ENCODE data around the gene SENP3. TPM values are rescaled to one million over a fixed set of nuclear protein-coding genes. Genes with fewer than 3 reads are reported as not detected.

Gene SENP3
- total RNA-seq, 2 donors from 2014 or later, result 71.5 to 82.3 TPM

GRCh38 chr17:7614425-7615264, 52.9 kb downstream of the SENP3 start, which contains the start of gene FXR2:
Gene FXR2 (minus strand): TSS chr17:7614897. CDS start chr17:7614532, 365 bp downstream.
- peaks cover 22% of the 10 kb centered on the region for H3K4me1 Mint-ChIP-seq
- peak within 1 kb of the TSS; percentile 74 for H3K9ac ChIP-seq (ENCODE audit: extremely low read depth, low read length, poor library complexity, severe bottlenecking)
- H3K9me3 ChIP-seq (ENCODE audit: control insufficient read depth, low read length), result no peaks in the 10 kb centered on the region
- peak within 1 kb of the TSS; percentile 80 for H3K27ac ChIP-seq (ENCODE audit: low read depth, low read length)
- WGBS, 2 experiments (ENCODE audit: insufficient coverage in 1 of 2, insufficient read length in 1 of 2), result 0% methylated on average over 1 to 93 of the region's 93 CpGs
- TF ChIP-seq CTCF (conservative IDR thresholded peaks at IDR 0.05), result peak; percentile 64
- H3K4me3 Mint-ChIP-seq, result peak within 1 kb of the TSS; percentile 80
- H3K36me3 ChIP-seq (ENCODE audit: control insufficient read depth, insufficient read depth, low read length), result peaks cover 14% of the 10 kb centered on the region
- no peaks in the 10 kb centered on the region for H3K9me3 Mint-ChIP-seq
- no peaks in the 10 kb centered on the region for H3K4me1 ChIP-seq (ENCODE audit: control insufficient read depth, insufficient read depth, low read length)
- no peaks in the 10 kb centered on the region for H3K27me3 Mint-ChIP-seq (ENCODE audit: insufficient read depth)
- H3K27ac Mint-ChIP-seq, result peak within 1 kb of the TSS; percentile 89
- peak; percentile 100 for DNase-seq
- H3K27me3 ChIP-seq (ENCODE audit: control insufficient read depth, insufficient read depth, low read length, poor library complexity, severe bottlenecking), result no peaks in the 10 kb centered on the region
- H3K4me3 ChIP-seq (ENCODE audit: low read length), result peak within 1 kb of the TSS; percentile 100
- peaks cover 19% of the 10 kb centered on the region for H3K36me3 Mint-ChIP-seq (ENCODE audit: low read depth)

- Histone ChIP-seq H3K27ac (ENCODE audit: low read depth, low read length) (peak overlapping the region; percentile 68), H3K36me3 (ENCODE audit: control insufficient read depth, insufficient read depth, low read length) (peaks cover 10% of the 10 kb centered on the region), H3K9ac (ENCODE audit: extremely low read depth, low read length, poor library complexity, severe bottlenecking) (no peak overlapping the region), H3K4me1 (ENCODE audit: control insufficient read depth, insufficient read depth, low read length) (no peaks in the 10 kb centered on the region), H3K4me3 (ENCODE audit: low read length) (peak overlapping the region; percentile 70), H3K27me3 (ENCODE audit: control insufficient read depth, insufficient read depth, low read length, poor library complexity, severe bottlenecking) (no peaks in the 10 kb centered on the region), H3K9me3 (ENCODE audit: control insufficient read depth, low read length) (no peaks in the 10 kb centered on the region)
- H3K27ac Mint-ChIP-seq, result peak overlapping the region; percentile 89
- no peaks in the 10 kb centered on the region for H3K9me3 Mint-ChIP-seq
- no peak for TF ChIP-seq CTCF (conservative IDR thresholded peaks at IDR 0.05)
- no peak for DNase-seq
- H3K4me3 Mint-ChIP-seq, result peak overlapping the region; percentile 80
- H3K36me3 Mint-ChIP-seq (ENCODE audit: low read depth), result peaks cover 19% of the 10 kb centered on the region
- peaks cover 22% of the 10 kb centered on the region for H3K4me1 Mint-ChIP-seq
- WGBS, 2 experiments (ENCODE audit: insufficient coverage in 1 of 2, insufficient read length in 1 of 2), result 4 to 13% methylated on average over 10 to 25 of the region's 28 CpGs
- no peaks in the 10 kb centered on the region for H3K27me3 Mint-ChIP-seq (ENCODE audit: insufficient read depth)
Measured at GRCh38 chr17:7615265-7615747, 53.6 kb downstream of the SENP3 start.

GRCh38 chr17:7618608-7619007, 56.9 kb downstream of the SENP3 start:
- Mint-ChIP-seq H3K4me3 (no peak overlapping the region), H3K27me3 (ENCODE audit: insufficient read depth) (no peaks in the 10 kb centered on the region), H3K9me3 (no peaks in the 10 kb centered on the region), H3K27ac (no peak overlapping the region), H3K36me3 (ENCODE audit: low read depth) (no peaks in the 10 kb centered on the region), H3K4me1 (peaks cover 3% of the 10 kb centered on the region)
- no peaks in the 10 kb centered on the region for H3K9me3 ChIP-seq (ENCODE audit: control insufficient read depth, low read length)
- no peaks in the 10 kb centered on the region for H3K36me3 ChIP-seq (ENCODE audit: control insufficient read depth, insufficient read depth, low read length)
- no peak for DNase-seq
- no peaks in the 10 kb centered on the region for H3K4me1 ChIP-seq (ENCODE audit: control insufficient read depth, insufficient read depth, low read length)
- WGBS, 2 experiments (ENCODE audit: insufficient coverage in 1 of 2, insufficient read length in 1 of 2), result 92 to 94% methylated on average over 4 to 5 of the region's 5 CpGs
- TF ChIP-seq CTCF (conservative IDR thresholded peaks at IDR 0.05), result no peak
- no peak overlapping the region for H3K9ac ChIP-seq (ENCODE audit: extremely low read depth, low read length, poor library complexity, severe bottlenecking)
- H3K27ac ChIP-seq (ENCODE audit: low read depth, low read length), result no peak overlapping the region
- H3K4me3 ChIP-seq (ENCODE audit: low read length), result no peak overlapping the region
- H3K27me3 ChIP-seq (ENCODE audit: control insufficient read depth, insufficient read depth, low read length, poor library complexity, severe bottlenecking), result no peaks in the 10 kb centered on the region
